ENCODE data around the gene MAST1.
A peak's percentile ranks its signal among the peaks of the same experiment; 100 is the strongest.

The MAST1 gene

DNA sequence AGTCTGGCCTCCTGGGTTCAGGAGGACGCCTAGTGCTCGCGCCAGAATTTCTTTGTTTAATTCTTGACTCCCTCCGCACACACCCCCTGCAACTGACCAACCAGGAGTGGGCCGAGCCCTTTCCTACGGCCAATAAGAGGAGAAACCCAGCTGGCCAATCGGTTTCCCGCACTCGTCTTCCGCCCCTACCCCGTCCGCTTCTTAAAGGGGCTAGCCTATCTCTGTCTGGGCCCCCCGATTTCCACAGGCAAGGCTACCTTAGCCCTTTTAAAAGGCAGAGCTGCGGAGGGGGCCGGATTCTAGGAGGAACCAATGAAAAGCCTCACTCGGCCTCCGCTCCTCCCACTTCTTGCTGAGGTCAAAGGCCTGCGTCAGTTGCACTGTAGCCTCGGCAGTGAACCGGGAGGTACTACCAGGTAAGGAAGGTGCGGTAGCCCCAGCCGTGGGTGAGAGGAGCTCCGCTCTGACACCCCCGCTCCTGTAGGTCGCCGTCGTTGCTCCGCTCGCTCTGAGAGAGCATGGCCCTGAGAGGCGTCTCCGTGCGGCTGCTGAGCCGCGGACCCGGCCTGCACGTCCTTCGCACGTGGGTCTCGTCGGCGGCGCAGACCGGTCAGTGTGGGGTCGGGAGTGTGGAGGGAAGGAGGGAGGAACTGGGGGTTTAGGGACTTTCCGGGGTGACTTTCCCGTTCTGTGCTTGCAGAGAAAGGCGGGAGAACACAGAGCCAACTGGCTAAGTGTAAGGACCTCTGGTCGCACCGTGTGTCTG is 52.7 kb downstream of the MAST1 start, which contains the start of gene GCDH:
Gene GCDH (plus strand): TSS at position 374 of the 766 bp plus-strand sequence. CDS start 145 bp downstream, at position 519.
- Histone ChIP-seq H3K9me3 (ENCODE audit: control extremely low read depth in 1 of 5, control insufficient read depth in 4 of 5, insufficient read depth in 2 of 5, low read depth in 1 of 5, low read length in 4 of 5) (no peaks in the 10 kb centered on the region), H3K36me3 (ENCODE audit: control insufficient read depth in 4 of 4, insufficient read depth in 4 of 4, low read length in 3 of 4) (peaks cover 0 to 24% (median 18%) of the 10 kb centered on the region in 4 experiments), H3K4me3 (ENCODE audit: control insufficient read depth in 1 of 7, extremely low read depth in 1 of 7, insufficient read depth in 4 of 7, low read depth in 2 of 7, low read length in 6 of 7) (peak within 1 kb of the TSS; percentile 63 to 98 (median 90)), H3K27me3 (replicated peaks in 2 of 5; ENCODE audit: control insufficient read depth in 4 of 5, insufficient read depth in 5 of 5, low read length in 4 of 5) (no peaks in the 10 kb centered on the region), H3K27ac (ENCODE audit: insufficient read depth in 1 of 2, low read depth in 1 of 2, low read length in 2 of 2, poor library complexity in 1 of 2, severe bottlenecking in 2 of 2) (peak within 1 kb of the TSS; percentile 50 to 79), H3K4me1 (ENCODE audit: control extremely low read depth in 1 of 4, control insufficient read depth in 4 of 4, insufficient read depth in 4 of 4, low read length in 3 of 4) (peaks cover 4 to 26% (median 20%) of the 10 kb centered on the region in 4 experiments)
- CTCF ChIA-PET = interaction anchor here (0.9 to 2.3 kb wide), 9 partner anchors 8 to 125 kb away, joined by 3 to 9 read pairs (median 4); no protein-coding TSS in a partner anchor
- DNase-seq = peak; percentile 99 to 100 (median 99)
- 0% methylated on average over 27 of the region's 49 CpGs for WGBS (ENCODE audit: insufficient coverage)
- POLR2A ChIA-PET = interaction anchor here (0.6 to 3.3 kb wide), 7 partner anchors 10 to 116 kb away, joined by 3 to 28 read pairs (median 4); partner anchors contain the start of genes CALR and FARSA

DNA sequence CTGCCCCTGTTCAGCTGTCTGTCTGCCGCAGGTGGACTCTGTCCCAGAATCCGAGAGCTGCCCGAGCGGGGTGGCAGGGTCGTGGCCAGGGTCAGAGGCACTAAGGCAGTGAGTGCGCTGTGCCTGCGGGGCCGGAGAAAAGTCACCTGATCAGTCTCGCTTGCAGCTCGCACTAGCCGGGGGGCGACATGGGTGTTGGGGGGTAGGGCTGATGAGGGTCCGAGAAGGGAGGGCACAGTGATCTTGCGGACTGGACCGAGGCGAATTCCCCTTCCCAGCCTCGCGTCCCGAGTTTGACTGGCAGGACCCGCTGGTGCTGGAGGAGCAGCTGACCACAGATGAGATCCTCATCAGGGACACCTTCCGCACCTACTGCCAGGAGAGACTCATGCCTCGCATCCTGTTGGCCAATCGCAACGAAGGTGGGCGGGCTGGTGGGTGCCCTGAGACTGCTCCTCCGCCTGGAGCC is 53.3 kb downstream of the MAST1 start:
- Histone ChIP-seq H3K27me3 (replicated peaks in 2 of 5; ENCODE audit: control insufficient read depth in 4 of 5, insufficient read depth in 5 of 5, low read length in 4 of 5) (no peaks in the 10 kb centered on the region), H3K27ac (ENCODE audit: insufficient read depth in 1 of 2, low read depth in 1 of 2, low read length in 2 of 2, poor library complexity in 1 of 2, severe bottlenecking in 2 of 2) (peak overlapping the region; percentile 50 to 79), H3K4me1 (ENCODE audit: control extremely low read depth in 1 of 4, control insufficient read depth in 4 of 4, insufficient read depth in 4 of 4, low read length in 3 of 4) (peaks cover 4 to 21% (median 18%) of the 10 kb centered on the region in 4 experiments), H3K36me3 (ENCODE audit: control insufficient read depth in 4 of 4, insufficient read depth in 4 of 4, low read length in 3 of 4) (peaks cover 1 to 30% (median 24%) of the 10 kb centered on the region in 4 experiments), H3K9me3 (ENCODE audit: control extremely low read depth in 1 of 5, control insufficient read depth in 4 of 5, insufficient read depth in 2 of 5, low read depth in 1 of 5, low read length in 4 of 5) (no peaks in the 10 kb centered on the region), H3K4me3 (ENCODE audit: control insufficient read depth in 1 of 7, extremely low read depth in 1 of 7, insufficient read depth in 4 of 7, low read depth in 2 of 7, low read length in 6 of 7) (peak overlapping the region; percentile 63 to 98 (median 90))
- DNase-seq = no peak
- CTCF ChIA-PET = interaction anchor here (0.9 to 2.3 kb wide), 3 partner anchors 10 to 126 kb away, joined by 3 to 9 read pairs (median 4); no protein-coding TSS in a partner anchor
- POLR2A ChIA-PET = interaction anchor here (0.7 to 3.3 kb wide), 5 partner anchors 11 to 47 kb away, joined by 3 to 28 read pairs (median 7); partner anchors contain the start of genes CALR and FARSA
- WGBS (ENCODE audit: insufficient coverage) = 15% methylated on average over 23 of the region's 26 CpGs

DNA sequence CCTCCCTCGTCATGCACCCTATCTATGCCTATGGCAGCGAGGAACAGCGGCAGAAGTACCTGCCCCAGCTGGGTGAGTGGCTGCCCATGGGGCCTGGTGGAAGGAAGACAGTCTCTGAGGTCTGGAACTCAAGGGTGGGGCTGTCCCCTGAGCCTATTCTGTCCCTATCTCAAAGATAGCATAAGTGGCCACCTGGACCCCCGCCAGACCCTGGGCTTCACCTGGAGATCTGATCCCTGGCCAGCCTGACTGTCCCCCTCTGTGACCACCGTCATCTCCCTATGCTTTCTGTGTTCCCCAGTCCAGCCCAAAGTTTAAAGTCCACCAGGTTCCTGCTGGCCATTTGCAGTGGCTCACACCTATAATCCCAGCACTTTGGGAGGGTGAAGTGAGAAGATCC is 55.3 kb downstream of the MAST1 start:
- no peak overlapping the region for H3K4me3 ChIP-seq (ENCODE audit: control insufficient read depth in 1 of 7, extremely low read depth in 1 of 7, insufficient read depth in 4 of 7, low read depth in 2 of 7, low read length in 6 of 7)
- ChIA-PET POLR2A (no interaction called here), CTCF (interaction anchor here (1.0 kb wide), 1 partner anchor 20 kb away, joined by 3 read pairs; no protein-coding TSS in a partner anchor)
- no peak overlapping the region for H3K27ac ChIP-seq (ENCODE audit: insufficient read depth in 1 of 2, low read depth in 1 of 2, low read length in 2 of 2, poor library complexity in 1 of 2, severe bottlenecking in 2 of 2)
- H3K9me3 ChIP-seq (ENCODE audit: control extremely low read depth in 1 of 5, control insufficient read depth in 4 of 5, insufficient read depth in 2 of 5, low read depth in 1 of 5, low read length in 4 of 5) = no peaks in the 10 kb centered on the region
- H3K36me3 ChIP-seq (ENCODE audit: control insufficient read depth in 4 of 4, insufficient read depth in 4 of 4, low read length in 3 of 4) = peaks cover 2 to 45% (median 38%) of the 10 kb centered on the region in 4 experiments
- WGBS (ENCODE audit: insufficient coverage) = 100% methylated on average over 4 of the region's 5 CpGs
- H3K27me3 ChIP-seq (replicated peaks in 2 of 5; ENCODE audit: control insufficient read depth in 4 of 5, insufficient read depth in 5 of 5, low read length in 4 of 5) = no peaks in the 10 kb centered on the region
- peaks cover 4 to 19% (median 15%) of the 10 kb centered on the region in 4 experiments for H3K4me1 ChIP-seq (ENCODE audit: control extremely low read depth in 1 of 4, control insufficient read depth in 4 of 4, insufficient read depth in 4 of 4, low read length in 3 of 4)
- DNase-seq = no peak

DNA sequence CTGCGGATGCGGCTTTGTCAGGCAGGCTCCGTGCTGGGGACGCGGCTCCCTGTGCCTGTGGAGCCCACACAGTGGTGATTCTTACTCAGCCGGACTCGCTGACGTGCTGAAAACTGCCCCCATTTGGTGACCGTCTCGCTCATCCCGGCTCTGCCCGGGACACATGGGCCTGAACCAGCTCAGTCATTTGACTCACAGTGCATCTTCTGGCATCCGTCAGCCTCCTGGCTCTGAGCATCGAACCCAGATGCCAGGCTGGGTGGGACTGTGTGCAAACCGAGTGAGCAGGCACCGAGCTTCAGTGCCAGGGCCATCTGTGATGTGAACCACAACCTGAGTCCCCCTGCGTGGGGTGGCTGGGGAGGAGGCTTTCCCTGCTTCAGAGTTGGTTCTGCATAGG is 58.1 kb downstream of the MAST1 start:
- no peak for DNase-seq
- no peaks in the 10 kb centered on the region for H3K27me3 ChIP-seq (replicated peaks in 2 of 5; ENCODE audit: control insufficient read depth in 4 of 5, insufficient read depth in 5 of 5, low read length in 4 of 5)
- H3K4me1 ChIP-seq (ENCODE audit: control extremely low read depth in 1 of 4, control insufficient read depth in 4 of 4, insufficient read depth in 4 of 4, low read length in 3 of 4) = peaks cover 4 to 8% (median 7%) of the 10 kb centered on the region in 4 experiments
- no peak overlapping the region for H3K27ac ChIP-seq (ENCODE audit: insufficient read depth in 1 of 2, low read depth in 1 of 2, low read length in 2 of 2, poor library complexity in 1 of 2, severe bottlenecking in 2 of 2)
- POLR2A ChIA-PET = interaction anchor here (0.5 kb wide), 1 partner anchor 48 kb away, joined by 4 read pairs; no protein-coding TSS in a partner anchor
- no peak overlapping the region for H3K4me3 ChIP-seq (ENCODE audit: control insufficient read depth in 1 of 7, extremely low read depth in 1 of 7, insufficient read depth in 4 of 7, low read depth in 2 of 7, low read length in 6 of 7)
- peaks cover 3 to 60% (median 52%) of the 10 kb centered on the region in 4 experiments for H3K36me3 ChIP-seq (ENCODE audit: control insufficient read depth in 4 of 4, insufficient read depth in 4 of 4, low read length in 3 of 4)
- WGBS (ENCODE audit: insufficient coverage) = 96% methylated on average over 17 of the region's 17 CpGs
- H3K9me3 ChIP-seq (ENCODE audit: control extremely low read depth in 1 of 5, control insufficient read depth in 4 of 5, insufficient read depth in 2 of 5, low read depth in 1 of 5, low read length in 4 of 5) = no peaks in the 10 kb centered on the region
- CTCF ChIA-PET = interaction anchor here (1.1 to 1.5 kb wide), 2 partner anchors 9 to 11 kb away, joined by 3 to 9 read pairs; partner anchors contain the start of gene KLF1

DNA sequence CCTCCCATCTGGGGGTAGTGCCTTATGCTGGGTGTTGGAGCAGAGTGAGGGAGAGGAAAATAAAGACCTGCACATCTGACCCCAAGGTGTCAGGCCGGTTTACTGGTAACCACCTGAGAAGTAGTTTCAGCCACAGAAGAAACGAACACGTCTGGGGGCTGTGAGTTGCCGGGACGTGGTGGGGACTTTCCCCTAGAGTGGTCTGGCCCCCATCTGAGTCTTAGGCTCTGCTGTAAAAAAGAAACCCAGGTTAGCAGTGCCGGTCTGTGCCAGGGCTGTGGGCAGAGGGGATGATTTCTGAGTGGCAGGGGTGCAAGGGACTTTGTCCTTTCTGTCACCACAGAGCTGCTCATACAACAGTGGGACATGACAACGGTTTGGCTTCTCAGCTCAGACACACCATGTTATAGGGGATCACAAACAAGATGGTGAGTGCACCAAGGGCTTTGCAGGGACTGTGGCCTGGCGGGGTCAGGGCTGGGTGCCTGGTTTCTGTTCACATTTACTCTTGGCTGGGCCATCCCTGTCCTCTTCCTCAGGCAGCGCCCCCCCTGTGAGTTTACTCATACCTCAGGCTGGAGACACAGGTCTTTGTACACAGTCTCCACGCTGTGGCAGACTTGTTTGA is 61.7 kb downstream of the MAST1 start:
- DNase-seq = no peak
- no peaks in the 10 kb centered on the region for H3K9me3 ChIP-seq (ENCODE audit: control extremely low read depth in 1 of 5, control insufficient read depth in 4 of 5, insufficient read depth in 2 of 5, low read depth in 1 of 5, low read length in 4 of 5)
- ChIA-PET POLR2A (no interaction called here), CTCF (interaction anchor here (1.3 to 2.8 kb wide), 2 partner anchors 8 to 13 kb away, joined by 3 to 12 read pairs; no protein-coding TSS in a partner anchor)
- H3K27me3 ChIP-seq (replicated peaks in 2 of 5; ENCODE audit: control insufficient read depth in 4 of 5, insufficient read depth in 5 of 5, low read length in 4 of 5) = no peaks in the 10 kb centered on the region
- no peak overlapping the region for H3K27ac ChIP-seq (ENCODE audit: insufficient read depth in 1 of 2, low read depth in 1 of 2, low read length in 2 of 2, poor library complexity in 1 of 2, severe bottlenecking in 2 of 2)
- H3K36me3 ChIP-seq (ENCODE audit: control insufficient read depth in 4 of 4, insufficient read depth in 4 of 4, low read length in 3 of 4) = peaks cover 8 to 41% (median 38%) of the 10 kb centered on the region in 4 experiments
- 97% methylated on average over 10 of the region's 10 CpGs for WGBS (ENCODE audit: insufficient coverage)
- no peaks in the 10 kb centered on the region for H3K4me1 ChIP-seq (ENCODE audit: control extremely low read depth in 1 of 4, control insufficient read depth in 4 of 4, insufficient read depth in 4 of 4, low read length in 3 of 4)
- no peak overlapping the region for H3K4me3 ChIP-seq (ENCODE audit: control insufficient read depth in 1 of 7, extremely low read depth in 1 of 7, insufficient read depth in 4 of 7, low read depth in 2 of 7, low read length in 6 of 7)

DNA sequence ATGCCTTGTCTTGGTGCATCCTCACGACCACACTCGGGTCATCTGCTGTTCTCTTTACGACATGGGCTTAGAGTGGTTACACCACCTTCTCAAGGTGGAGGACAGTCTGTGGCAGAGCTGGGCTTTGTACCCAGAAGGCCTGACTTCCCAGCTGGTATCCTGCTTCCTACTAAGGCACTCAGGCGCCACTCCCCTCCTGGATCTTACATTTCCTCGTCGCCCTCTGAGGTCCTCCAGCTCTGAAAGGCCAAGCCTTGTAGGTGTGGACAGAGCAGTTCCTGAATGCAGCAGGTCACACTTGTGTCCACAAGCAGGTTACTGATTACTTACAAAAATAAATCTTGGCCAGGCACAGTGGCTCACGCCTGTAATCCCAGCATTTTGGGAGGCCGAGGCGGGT is 68.9 kb downstream of the MAST1 start:
- Histone ChIP-seq H3K27ac (ENCODE audit: insufficient read depth in 1 of 2, low read depth in 1 of 2, low read length in 2 of 2, poor library complexity in 1 of 2, severe bottlenecking in 2 of 2) (no peak overlapping the region), H3K9me3 (ENCODE audit: control extremely low read depth in 1 of 5, control insufficient read depth in 4 of 5, insufficient read depth in 2 of 5, low read depth in 1 of 5, low read length in 4 of 5) (no peaks in the 10 kb centered on the region), H3K36me3 (ENCODE audit: control insufficient read depth in 4 of 4, insufficient read depth in 4 of 4, low read length in 3 of 4) (peaks cover 0 to 4% (median under 1%) of the 10 kb centered on the region in 4 experiments), H3K4me3 (ENCODE audit: control insufficient read depth in 1 of 7, extremely low read depth in 1 of 7, insufficient read depth in 4 of 7, low read depth in 2 of 7, low read length in 6 of 7) (no peak overlapping the region), H3K27me3 (replicated peaks in 2 of 5; ENCODE audit: control insufficient read depth in 4 of 5, insufficient read depth in 5 of 5, low read length in 4 of 5) (no peaks in the 10 kb centered on the region), H3K4me1 (ENCODE audit: control extremely low read depth in 1 of 4, control insufficient read depth in 4 of 4, insufficient read depth in 4 of 4, low read length in 3 of 4) (peaks cover 0 to 3% (median 2%) of the 10 kb centered on the region in 4 experiments)
- WGBS (ENCODE audit: insufficient coverage) = 94% methylated on average over 9 of the region's 9 CpGs
- DNase-seq = no peak
- POLR2A ChIA-PET = no interaction called here
- CTCF ChIA-PET = interaction anchor here (1.1 to 2.7 kb wide), 6 partner anchors 16 to 71 kb away, joined by 3 to 9 read pairs (median 4); partner anchors contain the start of genes FARSA and GCDH

All from common myeloid progenitor, CD34-positive (primary cell).